ENCODE results near the gene CIDEC. TPM values are rescaled to one million over a fixed set of nuclear protein-coding genes. Genes with fewer than 3 reads are reported as not detected.

The CIDEC gene
- total and polyA plus RNA-seq, 2 of the 13 experiments (the other 11 are each of a cell fraction or from before 2014, with no cell fraction given) = 2.5 to 10.4 TPM

DNA sequence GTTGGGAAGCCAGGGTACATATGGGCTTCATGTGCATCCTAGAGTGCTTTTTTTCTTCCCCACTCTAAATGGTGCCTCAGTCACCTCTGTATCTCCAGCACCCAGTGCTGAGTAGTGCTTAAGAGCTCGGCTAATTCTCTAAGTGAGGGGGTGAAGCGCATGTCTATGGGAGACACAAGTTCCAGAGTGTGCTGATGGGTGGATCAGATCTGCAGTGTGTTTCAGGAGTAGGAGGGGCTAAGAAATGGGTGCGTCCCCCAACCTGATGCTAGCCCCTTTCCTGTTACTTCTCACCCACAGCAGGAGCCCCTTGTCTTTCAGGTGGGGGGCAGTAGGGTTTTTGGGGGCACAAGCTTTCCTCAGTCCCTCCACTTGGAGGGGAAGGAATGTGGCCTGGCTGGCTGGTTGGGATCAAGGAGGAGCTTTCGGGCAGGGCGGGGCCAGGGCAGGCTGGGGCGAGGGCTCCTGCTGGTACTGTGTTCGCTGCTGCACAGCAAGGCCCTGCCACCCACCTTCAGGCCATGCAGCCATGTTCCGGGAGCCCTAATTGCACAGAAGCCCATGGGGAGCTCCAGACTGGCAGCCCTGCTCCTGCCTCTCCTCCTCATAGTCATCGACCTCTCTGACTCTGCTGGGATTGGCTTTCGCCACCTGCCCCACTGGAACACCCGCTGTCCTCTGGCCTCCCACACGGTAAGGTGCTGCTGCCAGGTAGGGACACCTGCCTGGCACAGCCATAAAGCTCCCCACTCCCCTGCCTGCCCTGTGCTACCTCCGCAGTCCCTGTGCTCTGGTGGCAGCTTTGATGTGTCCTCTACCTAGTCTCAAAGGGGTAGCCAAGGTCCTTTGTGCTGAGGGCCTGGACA, 22.6 kb upstream of the CIDEC start, which contains the start of gene IL17RE (continued):
- TF ChIP-seq MAX (IDR thresholded peaks at IDR 0.05) (no peak; the same call in 1 of the 2 replicates), MTF2 (CRISPR knock-in tag; IDR thresholded peaks at IDR 0.05; ENCODE audit: borderline replicate concordance) (peak; percentile 82; the same call in 1 of the 2 replicates), FOXJ3 (CRISPR knock-in tag; IDR thresholded peaks at IDR 0.05; ENCODE audit: borderline replicate concordance) (no peak), SMC3 (IDR thresholded peaks at IDR 0.05; ENCODE audit: low read length) (no peak), ZNF577 (CRISPR knock-in tag; IDR thresholded peaks at IDR 0.05; ENCODE audit: borderline replicate concordance, low read depth) (no peak), GMEB2 (CRISPR knock-in tag; IDR thresholded peaks at IDR 0.05; ENCODE audit: low read depth) (no peak), ZNF782 (CRISPR knock-in tag; IDR thresholded peaks at IDR 0.05; ENCODE audit: borderline replicate concordance) (peak; percentile 63; the same call in 1 of the 2 replicates), ZNF816 (CRISPR knock-in tag; IDR thresholded peaks at IDR 0.05; ENCODE audit: borderline replicate concordance) (no peak), ZNF589 (CRISPR knock-in tag; conservative IDR thresholded peaks at IDR 0.05) (no peak), ZNF484 (CRISPR knock-in tag; IDR thresholded peaks at IDR 0.05; ENCODE audit: borderline replicate concordance, low read depth) (no peak), ZNF335 (CRISPR knock-in tag; IDR thresholded peaks at IDR 0.05) (no peak), SOX13 (IDR thresholded peaks at IDR 0.05) (no peak), SOX13 (CRISPR knock-in tag; conservative IDR thresholded peaks at IDR 0.05 in 1 of 2, IDR thresholded peaks at IDR 0.05 in 1 of 2) (no peak), SPEN (CRISPR knock-in tag; IDR thresholded peaks at IDR 0.05; ENCODE audit: low read depth) (peak; percentile 28; the same call in 1 of the 2 replicates), SNAI1 (CRISPR knock-in tag; IDR thresholded peaks at IDR 0.05; ENCODE audit: borderline replicate concordance) (no peak), HDAC6 (IDR thresholded peaks at IDR 0.05; ENCODE audit: low read depth, low read length) (no peak), NR3C1 (CRISPR knock-in tag; IDR thresholded peaks at IDR 0.05) (no peak), ZNF614 (CRISPR knock-in tag; IDR thresholded peaks at IDR 0.05; ENCODE audit: borderline replicate concordance) (no peak), SIX4 (CRISPR knock-in tag; IDR thresholded peaks at IDR 0.05) (0 out of 2 replicates have a peak, but pooled peaks have one; percentile 5), ZNF766 (CRISPR knock-in tag; IDR thresholded peaks at IDR 0.05; ENCODE audit: borderline replicate concordance) (no peak), MED13 (CRISPR knock-in tag; IDR thresholded peaks at IDR 0.05) (no peak), GATAD1 (CRISPR knock-in tag; IDR thresholded peaks at IDR 0.05) (no peak; the same call in 1 of the 2 replicates), NFIC (IDR thresholded peaks at IDR 0.05; ENCODE audit: low read length) (no peak), TCF7L2 (IDR thresholded peaks at IDR 0.05; ENCODE audit: low read depth, low read length) (no peak), GABPB1 (CRISPR knock-in tag; IDR thresholded peaks at IDR 0.05) (peak; percentile 44; the same call in 1 of the 2 replicates)
- TF ChIP-seq, protein P1, sequence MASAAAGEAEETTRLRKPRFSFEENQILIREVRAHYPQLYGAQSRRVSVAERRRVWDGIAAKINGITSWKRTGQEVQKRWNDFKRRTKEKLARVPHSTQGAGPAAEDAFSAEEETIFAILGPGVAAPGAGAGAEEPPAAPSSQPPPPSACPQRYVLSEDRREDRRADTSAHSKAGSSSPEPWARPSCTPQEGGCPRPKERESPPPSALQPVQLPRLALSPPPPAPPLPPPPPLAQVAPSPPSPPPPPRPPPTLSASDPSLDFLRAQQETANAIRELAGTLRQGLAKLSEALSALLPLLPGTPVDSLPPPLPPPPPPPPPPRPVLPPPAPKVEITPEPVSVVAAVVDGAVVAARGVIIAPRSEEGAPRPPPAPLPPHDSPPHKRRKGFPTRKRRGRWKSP (CRISPR knock-in tag; IDR thresholded peaks at IDR 0.05) = 0 out of 2 replicates have a peak, but pooled peaks have one; percentile 37

All from HepG2 (cell line).